K562 (cell line): ENCODE results near the gene NME4. TPM values are rescaled to one million over a fixed set of nuclear protein-coding genes. Genes with fewer than 3 reads are reported as not detected.

Source experiments
- ATAC-seq: fragments of 200-7000 bp; cut with Tn5 transposase; 3 replicates; pipeline ENCODE4 v1.9.1; 2020; ENCODE audit warnings: moderate library complexity
- BruUV-seq: library from RNA; stranded (reverse); fragments of 400-500 nt; replicated peaks from 2 replicates; lab custom pipeline; 2021; lab: Mats Ljungman, UMichigan
- CTCF ChIA-PET: fragments of 300-600 bp; formaldehyde crosslinking; extraction: SDS; loops from one replicate; lab custom pipeline; 2021; ENCODE audit warnings: low intra/inter-chr PET ratio; lab: Yijun Ruan, JAX
- POLR2A ChIA-PET: fragments of 300-600, 350-650 bp; sonication (Branson Sonifier 250); formaldehyde crosslinking; extraction: SDS; loops from one replicate; lab custom pipeline; 2021; ENCODE audit warnings: antibody characterized with exemption, inconsistent platforms; lab: Yijun Ruan, JAX
- DNase-seq, 4 experiments: peaks; one replicate each; pipeline versions ENCODE4 v3.0.0 to v3.0.0-alpha.2; 2011 to 2018; ENCODE audit warnings: low spot score in 3 of 4, mixed read lengths in 3 of 4; ENCODE audit errors: extremely low read depth in 1 of 4
- FAIRE-seq: peaks from 2 replicates; lab custom pipeline; 2011; peaks lifted over from hg19 to GRCh38; lab: Jason Lieb, UNC
- H2AFZ ChIP-seq: 2 replicates; pipeline ENCODE4 v1.6.0; 2011; ENCODE audit warnings: low read depth, low read length, control low read depth, inconsistent platforms
- H3K27ac ChIP-seq: fragments of 200-600 bp; 3 replicates; pipeline ENCODE4 v1.8.0; 2011; ENCODE audit warnings: low read depth, mild to moderate bottlenecking, control low read depth, inconsistent platforms, low read length, moderate library complexity, mixed read lengths; ENCODE audit errors: extremely low read depth
- H3K27me3 ChIP-seq, 2 experiments: fragments of 300-600 bp in 1 of 2; 2 replicates in 1 of 2; 3 replicates in 1 of 2; pipeline versions ENCODE4 v1.6.0 to v1.8.0; 2011; ENCODE audit warnings: inconsistent platforms in 2 of 2, low read length in 2 of 2, mild to moderate bottlenecking in 1 of 2, mixed read lengths in 1 of 2, moderate library complexity in 1 of 2; ENCODE audit not compliant: control insufficient read depth in 2 of 2, insufficient read depth in 2 of 2
- H3K36me3 ChIP-seq: fragments of 300-600 bp; 3 replicates; pipeline ENCODE4 v1.8.0; 2011; ENCODE audit warnings: mild to moderate bottlenecking, low read length, inconsistent platforms; ENCODE audit not compliant: control insufficient read depth, insufficient read depth
- H3K4me1 ChIP-seq, 2 experiments: fragments of 200-600 bp in 1 of 2; replicated peaks in 1 of 2; 2 replicates in 1 of 2; 3 replicates in 1 of 2; pipeline versions ENCODE4 v1.5.1 to v1.8.0; 2011; ENCODE audit warnings: inconsistent platforms in 2 of 2, low read length in 2 of 2, mild to moderate bottlenecking in 1 of 2, mixed read lengths in 1 of 2, moderate library complexity in 1 of 2; ENCODE audit not compliant: control insufficient read depth in 2 of 2, insufficient read depth in 2 of 2
- H3K4me2 ChIP-seq: 2 replicates; pipeline ENCODE4 v1.6.1; 2011; ENCODE audit warnings: low read length, control low read depth, inconsistent platforms, mixed read lengths; ENCODE audit not compliant: insufficient read depth
- H3K4me3 ChIP-seq: fragments of 200-600 bp; sonication (generic), shearing (Covaris generic); 2 replicates; pipeline ENCODE4 v1.5.1; 2016; ENCODE audit warnings: control low read depth, inconsistent platforms
- H3K79me2 ChIP-seq: fragments of 200-600 bp; 3 replicates; pipeline ENCODE4 v1.8.0; 2011; ENCODE audit warnings: low read length, inconsistent platforms; ENCODE audit not compliant: control insufficient read depth, insufficient read depth
- H3K9ac ChIP-seq, 2 experiments: 2 replicates each; pipeline versions ENCODE4 v1.6.0 to v1.6.1; 2011; ENCODE audit warnings: low read depth in 2 of 2, low read length in 2 of 2, control low read depth in 1 of 2, inconsistent platforms in 1 of 2, mild to moderate bottlenecking in 1 of 2, mixed read lengths in 1 of 2; ENCODE audit not compliant: insufficient read depth in 1 of 2
- H3K9me1 ChIP-seq: one replicate; pipeline ENCODE4 v1.6.0; 2011; ENCODE audit warnings: inconsistent platforms, mild to moderate bottlenecking, low read length, moderate library complexity; ENCODE audit not compliant: control insufficient read depth, insufficient read depth
- H3K9me3 ChIP-seq: replicated peaks from 2 replicates; pipeline ENCODE4 v1.5.1; 2011; ENCODE audit warnings: low read depth, low read length, inconsistent platforms; ENCODE audit not compliant: control insufficient read depth, insufficient read depth
- H4K20me1 ChIP-seq: replicated peaks from 2 replicates; pipeline ENCODE4 v1.6.1; 2011; ENCODE audit warnings: low read length, inconsistent platforms, mixed read lengths; ENCODE audit not compliant: control insufficient read depth, insufficient read depth
- CBX5 ChIP-seq: IDR thresholded peaks from 2 replicates; pipeline ENCODE4 v1.6.1; 2014; ENCODE audit warnings: low read depth, borderline replicate concordance
- CBX8 ChIP-seq: fragments of 200-600 bp; sonication (generic); IDR thresholded peaks from 2 replicates; pipeline ENCODE4 v1.6.1; 2012; ENCODE audit warnings: borderline replicate concordance, mixed run types, low read depth, mild to moderate bottlenecking, moderate library complexity, mixed read lengths, low read length, control low read depth, inconsistent platforms; ENCODE audit not compliant: poor library complexity, severe bottlenecking; ENCODE audit errors: extremely low read depth
- CEBPG ChIP-seq, 3 experiments: fragments of 200-800 bp in 1 of 3; sonication (Bioruptor generic) in 1 of 3; sonication (generic) in 1 of 3; formaldehyde crosslinking in 1 of 3; IDR thresholded peaks in 2 of 3; conservative IDR thresholded peaks in 1 of 3; 2 replicates each; pipeline versions ENCODE4 v1.6.1 to v1.8.0; 2016 to 2022; ENCODE audit warnings: missing compliant biosample characterization in 2 of 3, missing genetic modification characterization in 2 of 3, mild to moderate bottlenecking in 1 of 3, missing genetic modification reagents in 1 of 3
- DPF2 ChIP-seq: fragments of 450-650 bp; IDR thresholded peaks from 2 replicates; pipeline ENCODE4 v1.6.1; 2016
- GTF2B ChIP-seq: IDR thresholded peaks from 2 replicates; pipeline ENCODE4 v1.6.1; 2011; ENCODE audit not compliant: insufficient read length; ENCODE audit errors: extremely low read depth
- RBM17 ChIP-seq: fragments of 200-400 bp; formaldehyde crosslinking; IDR thresholded peaks from 2 replicates; pipeline ENCODE4 v1.6.1; 2017; ENCODE audit warnings: low read depth, mild to moderate bottlenecking, low read length, borderline replicate concordance
- SMARCA5 ChIP-seq: fragments of 450-650 bp; IDR thresholded peaks from 2 replicates; pipeline ENCODE4 v1.6.1; 2016
- SMARCC2 ChIP-seq: fragments of 450-650 bp; IDR thresholded peaks from 2 replicates; pipeline ENCODE4 v1.6.1; 2017; ENCODE audit warnings: antibody characterized with exemption, moderate library complexity, mild to moderate bottlenecking, low read depth
- STAT5B ChIP-seq: fragments of 250-450 bp; sonication (Bioruptor Pico); IDR thresholded peaks from 2 replicates; pipeline ENCODE4 v1.8.0; 2021; ENCODE audit warnings: mild to moderate bottlenecking, inconsistent platforms
- TAF15 ChIP-seq: fragments of 200-400 bp; formaldehyde crosslinking; IDR thresholded peaks from 2 replicates; pipeline ENCODE4 v1.6.1; 2017; ENCODE audit warnings: mild to moderate bottlenecking, low read depth, low read length, moderate library complexity
- ZNF165 ChIP-seq: fragments of 250-450 bp; sonication (Bioruptor Pico); IDR thresholded peaks from 2 replicates; pipeline ENCODE4 v1.4.0; 2020; ENCODE audit warnings: borderline replicate concordance
- ZNF274 ChIP-seq: IDR thresholded peaks from 2 replicates; pipeline ENCODE4 v1.6.1; 2011; ENCODE audit warnings: low read depth, mild to moderate bottlenecking, low read length, moderate library complexity, borderline replicate concordance
- ZNF507 ChIP-seq: conservative IDR thresholded peaks from 2 replicates; pipeline ENCODE4 v1.6.1; 2017; ENCODE audit warnings: missing genetic modification characterization, missing compliant biosample characterization
- WGBS: fragments of 100-300 bp; shearing (Covaris generic); methylation state at CpG from one replicate; pipeline ENCODE4 v1.1.6; 2016; ENCODE audit warnings: low coverage, mixed read lengths; ENCODE audit not compliant: insufficient coverage; ENCODE audit errors: missing lambda C conversion rate; 5-methylcytosine and 5-hydroxymethylcytosine counted together
- in situ Hi-C: fragments of 300-500 bp; cut with MboI; formaldehyde crosslinking; loops from 4 replicates; pipeline ENCODE4 v1.15.0; 2018; ENCODE audit warnings: inconsistent platforms, mixed read lengths
- intact Hi-C: fragments of 100-400 bp; cut with micrococcal nuclease; formaldehyde crosslinking; loops from 2 replicates; pipeline ENCODE4 v1.14.2; 2022
- polyA plus RNA-seq, 8 experiments: library from polyadenylated mRNA; depleted of rRNA in 4 of 8; stranded (reverse) in 5 of 8; unstranded in 3 of 8; fragments of >200 nt; fragmentation: Nextera tagmentation in 2 of 8; fragmentation: Illumina TruSeq in 1 of 8; extraction: Ambion mirVana in 2 of 8; extraction: Trizol in 1 of 8; gene quantifications; 2 replicates each; pipeline versions ENCODE4 v1.2.1 to v1.2.3, GENCODE V29; 2011 to 2014; ENCODE audit warnings: inconsistent platforms in 1 of 8, missing spikeins in 1 of 8
- total RNA-seq, 7 experiments: library from RNA; depleted of rRNA in 6 of 7; stranded (reverse); fragments of >200 nt in 6 of 7; fragmentation: Illumina TruSeq in 2 of 7; extraction: Trizol in 2 of 7; gene quantifications; 2 replicates each; pipeline versions ENCODE4 v1.2.1 to v1.2.3, GENCODE V29; 2011 to 2021; ENCODE audit warnings: low replicate concordance in 1 of 7
- TF ChIP-seq, protein P1 (sequence below): fragments of 450-650 bp; IDR thresholded peaks from one replicate; pipeline ENCODE4 v1.6.1; 2018; ENCODE audit warnings: mild to moderate bottlenecking, moderate library complexity; ENCODE audit not compliant: partially characterized antibody
- TF ChIP-seq, protein P2 (sequence below): IDR thresholded peaks from 3 replicates; pipeline ENCODE4 v1.6.1; 2011; ENCODE audit warnings: borderline replicate concordance, mild to moderate bottlenecking; ENCODE audit not compliant: insufficient read length, insufficient read depth
- TF ChIP-seq, protein P3 (sequence below), 2 experiments: IDR thresholded peaks; 2 replicates each; pipeline ENCODE4 v1.6.1; 2011; ENCODE audit warnings: borderline replicate concordance in 1 of 2, control low read depth in 1 of 2, low read depth in 1 of 2, low read length in 1 of 2, mild to moderate bottlenecking in 1 of 2, mixed read lengths in 1 of 2, moderate library complexity in 1 of 2; ENCODE audit not compliant: insufficient read depth in 1 of 2, insufficient read length in 1 of 2, poor library complexity in 1 of 2, severe bottlenecking in 1 of 2; ENCODE audit errors: extremely low read depth in 1 of 2

The NME4 gene
- total and polyA plus RNA-seq, 9 of the 15 experiments (the other 6 are each of a cell fraction or from before 2014, with no cell fraction given), result 15.4 to 264 (median 139) TPM

DNA sequence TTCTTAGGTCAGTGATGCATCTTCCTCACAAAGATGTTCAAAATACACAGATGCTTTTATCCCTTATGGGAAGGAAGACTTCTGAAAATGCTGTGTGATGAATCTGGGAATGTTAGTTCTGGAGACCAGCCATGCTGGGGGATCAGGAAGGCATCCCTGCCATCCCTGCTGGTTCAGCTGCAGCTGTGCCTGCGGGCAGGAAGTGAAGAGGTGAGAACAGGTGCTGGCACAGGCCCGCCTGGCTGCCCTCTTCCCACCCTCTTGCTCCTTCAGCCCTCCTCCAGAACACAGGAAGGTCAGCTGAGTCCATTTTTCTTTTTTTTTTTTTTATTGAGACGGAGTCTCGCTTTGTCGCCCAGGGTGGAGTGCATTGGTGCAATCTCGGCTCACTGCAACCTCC lies 43.6 kb downstream of the NME4 start (continued):
- TF ChIP-seq, protein P1, sequence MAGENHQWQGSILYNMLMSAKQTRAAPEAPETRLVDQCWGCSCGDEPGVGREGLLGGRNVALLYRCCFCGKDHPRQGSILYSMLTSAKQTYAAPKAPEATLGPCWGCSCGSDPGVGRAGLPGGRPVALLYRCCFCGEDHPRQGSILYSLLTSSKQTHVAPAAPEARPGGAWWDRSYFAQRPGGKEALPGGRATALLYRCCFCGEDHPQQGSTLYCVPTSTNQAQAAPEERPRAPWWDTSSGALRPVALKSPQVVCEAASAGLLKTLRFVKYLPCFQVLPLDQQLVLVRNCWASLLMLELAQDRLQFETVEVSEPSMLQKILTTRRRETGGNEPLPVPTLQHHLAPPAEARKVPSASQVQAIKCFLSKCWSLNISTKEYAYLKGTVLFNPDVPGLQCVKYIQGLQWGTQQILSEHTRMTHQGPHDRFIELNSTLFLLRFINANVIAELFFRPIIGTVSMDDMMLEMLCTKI, result no peak
- TF ChIP-seq, protein P2, sequence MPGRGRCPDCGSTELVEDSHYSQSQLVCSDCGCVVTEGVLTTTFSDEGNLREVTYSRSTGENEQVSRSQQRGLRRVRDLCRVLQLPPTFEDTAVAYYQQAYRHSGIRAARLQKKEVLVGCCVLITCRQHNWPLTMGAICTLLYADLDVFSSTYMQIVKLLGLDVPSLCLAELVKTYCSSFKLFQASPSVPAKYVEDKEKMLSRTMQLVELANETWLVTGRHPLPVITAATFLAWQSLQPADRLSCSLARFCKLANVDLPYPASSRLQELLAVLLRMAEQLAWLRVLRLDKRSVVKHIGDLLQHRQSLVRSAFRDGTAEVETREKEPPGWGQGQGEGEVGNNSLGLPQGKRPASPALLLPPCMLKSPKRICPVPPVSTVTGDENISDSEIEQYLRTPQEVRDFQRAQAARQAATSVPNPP, result no peak
- no peak for TF ChIP-seq GTF2B

- DNase-seq (no peak), FAIRE-seq (no peak), ATAC-seq (no peak)
- WGBS, result 86% methylated on average over 6 of the region's 6 CpGs
- no peaks in the 10 kb centered on the region for H3K36me3 ChIP-seq
- H2AFZ ChIP-seq, result no peak overlapping the region
- no peak for TF ChIP-seq DPF2
- no peak for TF ChIP-seq ZNF274
- TF ChIP-seq TAF15, result no peak
- TF ChIP-seq, protein P3, sequence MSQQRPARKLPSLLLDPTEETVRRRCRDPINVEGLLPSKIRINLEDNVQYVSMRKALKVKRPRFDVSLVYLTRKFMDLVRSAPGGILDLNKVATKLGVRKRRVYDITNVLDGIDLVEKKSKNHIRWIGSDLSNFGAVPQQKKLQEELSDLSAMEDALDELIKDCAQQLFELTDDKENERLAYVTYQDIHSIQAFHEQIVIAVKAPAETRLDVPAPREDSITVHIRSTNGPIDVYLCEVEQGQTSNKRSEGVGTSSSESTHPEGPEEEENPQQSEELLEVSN (IDR thresholded peaks at IDR 0.05; ENCODE audit: borderline replicate concordance in 1 of 2, extremely low read depth in 1 of 2, insufficient read depth in 1 of 2, insufficient read length in 1 of 2, low read depth in 1 of 2, low read length in 1 of 2, poor library complexity in 1 of 2, severe bottlenecking in 1 of 2), result no peak
- TF ChIP-seq CBX5, result no peak
- TF ChIP-seq RBM17, result no peak
- no peak for TF ChIP-seq CEBPG (CRISPR knock-in tag; IDR thresholded peaks at IDR 0.05)
- TF ChIP-seq CEBPG (tag; conservative IDR thresholded peaks at IDR 0.05 in 1 of 2, IDR thresholded peaks at IDR 0.05 in 1 of 2), result no peak
- TF ChIP-seq SMARCC2, result no peak
- TF ChIP-seq CBX8, result no peak
- TF ChIP-seq SMARCA5, result no peak
- no peak for TF ChIP-seq ZNF165 (CRISPR knock-in tag)
- no peak for TF ChIP-seq STAT5B (CRISPR knock-in tag)
- TF ChIP-seq ZNF507 (tag), result no peak
- ChIA-PET CTCF (no interaction called here), POLR2A (interaction anchor here (1.2 kb wide), 1 partner anchor 10 kb away, joined by 7 read pairs; no protein-coding TSS in a partner anchor)
- no peaks in the 10 kb centered on the region for H4K20me1 ChIP-seq
- BruUV-seq, result no TSS peak
- no peaks in the 10 kb centered on the region for H3K27me3 ChIP-seq
- peaks cover 2% of the 10 kb centered on the region; the same call in 1 of the 3 replicates for H3K79me2 ChIP-seq
- H3K9me1 ChIP-seq, result no peaks in the 10 kb centered on the region
- intact Hi-C loops, result no loop called here
- in situ Hi-C loops, result no loop called here
- no peak overlapping the region for H3K4me2 ChIP-seq
- H3K9me3 ChIP-seq, result no peaks in the 10 kb centered on the region
- no peak overlapping the region for H3K9ac ChIP-seq
- no peak overlapping the region for H3K4me3 ChIP-seq
- H3K4me1 ChIP-seq, result peaks cover 0 to 2% of the 10 kb centered on the region in 2 experiments; a peak in 1 of 5 replicates
- H3K27ac ChIP-seq, result no peak overlapping the region
Measured at GRCh38 chr16:441447-441846, 44.4 kb downstream of the NME4 start.
